ENCODE measurements around the gene CCDC92. TPM values are rescaled to one million over a fixed set of nuclear protein-coding genes. Genes with fewer than 3 reads are reported as not detected.

Gene CCDC92
- polyA plus RNA-seq, 6 donors from 2014 or later = 18.7 to 31.5 (median 23.0) TPM

GRCh38 chr12:124008595-124008994, 36.0 kb upstream of the CCDC92 start:
- Mint-ChIP-seq H3K4me1 (peaks cover 26 to 33% (median 29%) of the 10 kb centered on the region in 3 donors), H3K4me3 (peak overlapping the region in 1 of 8 donors; percentile 70), H3K36me3 (peaks cover 18 to 20% of the 10 kb centered on the region in 2 donors), H3K9me3 (no peaks in the 10 kb centered on the region), H3K27me3 (no peaks in the 10 kb centered on the region), H3K27ac (peak overlapping the region in 3 of 6 donors; percentile 31 to 88 (median 55))
- DNase-seq = no peak
- no peak for ATAC-seq (ENCODE audit: low read depth in 2 of 2)

- DNase-seq = no peak
- H3K4me3 Mint-ChIP-seq = peak overlapping the region in 3 of 8 donors; percentile 11 to 39 (median 35)
These were observed 35.4 kb upstream of the CCDC92 start for GRCh38 chr12:124007826-124008570.

DNA sequence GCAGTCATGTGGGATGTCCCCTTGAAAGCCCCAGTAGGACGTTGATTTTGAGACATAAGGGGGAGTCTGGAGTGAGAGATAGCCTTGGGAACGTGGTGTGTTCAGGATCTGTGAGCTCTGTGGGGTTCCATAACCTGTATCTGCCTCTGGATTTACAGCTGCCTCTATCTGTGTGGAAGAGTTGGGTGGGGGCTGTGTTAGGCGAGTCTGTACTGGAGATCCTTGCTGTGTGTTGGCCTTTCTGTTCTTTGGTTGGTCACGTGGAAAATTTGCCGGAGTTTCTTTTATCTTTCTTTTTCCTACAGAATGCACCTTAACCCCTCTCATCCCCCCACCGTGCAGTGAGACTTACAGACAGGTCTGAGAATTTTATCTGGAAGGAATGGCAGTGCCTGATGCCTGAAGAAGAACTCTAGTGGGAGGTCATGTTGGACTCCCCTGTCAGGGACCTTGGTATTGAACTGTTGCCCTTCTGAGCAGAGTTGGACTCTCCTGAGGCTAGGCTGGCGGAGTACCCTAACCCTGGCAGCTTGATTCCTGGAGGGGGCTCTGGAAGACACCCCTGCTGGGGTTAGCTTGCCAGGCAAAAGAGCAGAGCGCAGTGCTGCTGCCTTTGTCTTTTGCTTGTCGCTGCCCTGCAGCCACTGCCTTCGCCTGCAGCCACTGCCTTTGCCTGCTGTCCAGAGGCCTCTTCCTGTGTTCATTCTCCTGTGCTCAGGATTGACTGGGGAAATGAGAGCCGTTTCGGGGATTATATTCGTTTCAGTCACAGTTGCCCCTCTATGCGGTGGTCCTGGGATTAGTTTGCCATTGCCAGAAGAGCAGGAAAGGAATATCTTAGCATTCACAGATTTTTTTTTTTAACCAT, 34.4 kb upstream of the CCDC92 start:
- H3K27me3 Mint-ChIP-seq = no peaks in the 10 kb centered on the region
- peak overlapping the region; percentile 19 to 86 (median 80) for H3K4me3 Mint-ChIP-seq
- ATAC-seq (ENCODE audit: low read depth in 2 of 2) (no peak), DNase-seq (no peak)
- H3K4me1 Mint-ChIP-seq = peaks cover 26 to 33% (median 29%) of the 10 kb centered on the region in 3 donors
- peaks cover 5 to 12% of the 10 kb centered on the region in 2 donors for H3K36me3 Mint-ChIP-seq
- H3K27ac Mint-ChIP-seq = peak overlapping the region; percentile 42 to 97 (median 88)
- no peaks in the 10 kb centered on the region for H3K9me3 Mint-ChIP-seq

More at GRCh38 chr12:124007826-124008570, 35.4 kb upstream of the CCDC92 start:
- Mint-ChIP-seq H3K36me3 (peaks cover 14 to 18% of the 10 kb centered on the region in 2 donors), H3K9me3 (no peaks in the 10 kb centered on the region), H3K27me3 (no peaks in the 10 kb centered on the region), H3K27ac (peak overlapping the region in 4 of 6 donors; percentile 55 to 78 (median 66)), H3K4me1 (peaks cover 26 to 33% (median 29%) of the 10 kb centered on the region in 3 donors)
- ATAC-seq (ENCODE audit: low read depth in 2 of 2) = no peak

DNA sequence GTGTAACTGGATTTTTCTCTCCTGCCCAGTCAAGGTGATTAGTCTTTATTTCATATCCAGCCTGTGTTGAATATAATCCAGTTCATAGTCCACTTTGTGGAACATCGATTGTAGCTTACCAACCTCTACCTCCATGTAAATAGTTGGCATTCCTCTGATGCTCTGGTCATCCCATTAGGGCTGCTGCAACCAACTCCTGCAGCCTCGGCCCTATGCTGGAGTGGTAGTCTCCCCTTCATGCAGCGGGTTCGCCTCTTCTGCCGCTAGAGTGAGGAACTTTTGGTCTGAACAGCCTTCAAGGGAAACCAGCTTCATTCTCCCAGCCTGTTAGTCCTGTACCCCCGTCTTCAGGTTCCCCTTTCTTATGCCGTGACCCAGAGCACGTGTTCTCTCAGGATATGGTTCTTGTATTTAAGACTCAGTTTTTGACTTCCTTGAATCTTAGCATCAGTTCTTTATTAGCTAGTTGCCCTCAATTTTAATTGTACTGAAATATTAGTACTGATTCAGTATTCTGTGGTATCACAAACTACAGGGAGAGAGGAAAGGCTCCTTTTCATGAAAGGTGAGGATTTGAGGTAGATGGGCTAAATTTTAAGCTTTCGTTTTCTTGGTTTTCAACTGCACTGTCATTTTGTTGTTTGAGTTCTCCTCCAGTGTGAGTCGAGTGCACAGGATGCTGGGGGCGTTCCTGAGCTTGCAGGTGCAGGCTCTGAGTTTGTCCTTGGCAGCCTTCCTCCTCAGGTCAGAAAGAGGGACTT, 33.6 kb upstream of the CCDC92 start:
- H3K4me3 Mint-ChIP-seq = peak overlapping the region; percentile 19 to 86 (median 80)
- peaks cover 26 to 33% (median 29%) of the 10 kb centered on the region in 3 donors for H3K4me1 Mint-ChIP-seq
- no peaks in the 10 kb centered on the region for H3K9me3 Mint-ChIP-seq
- no peaks in the 10 kb centered on the region for H3K27me3 Mint-ChIP-seq
- DNase-seq (peak; percentile 50), ATAC-seq (ENCODE audit: low read depth in 2 of 2) (peak; percentile 95)
- peaks cover 0 to 5% of the 10 kb centered on the region in 2 donors for H3K36me3 Mint-ChIP-seq
- peak overlapping the region; percentile 80 to 97 (median 88) for H3K27ac Mint-ChIP-seq

GRCh38 chr12:124004233-124004875, 31.7 kb upstream of the CCDC92 start:
- ATAC-seq (ENCODE audit: low read depth in 2 of 2) = no peak
- H3K4me1 Mint-ChIP-seq = peaks cover 26 to 33% (median 29%) of the 10 kb centered on the region in 3 donors

DNA sequence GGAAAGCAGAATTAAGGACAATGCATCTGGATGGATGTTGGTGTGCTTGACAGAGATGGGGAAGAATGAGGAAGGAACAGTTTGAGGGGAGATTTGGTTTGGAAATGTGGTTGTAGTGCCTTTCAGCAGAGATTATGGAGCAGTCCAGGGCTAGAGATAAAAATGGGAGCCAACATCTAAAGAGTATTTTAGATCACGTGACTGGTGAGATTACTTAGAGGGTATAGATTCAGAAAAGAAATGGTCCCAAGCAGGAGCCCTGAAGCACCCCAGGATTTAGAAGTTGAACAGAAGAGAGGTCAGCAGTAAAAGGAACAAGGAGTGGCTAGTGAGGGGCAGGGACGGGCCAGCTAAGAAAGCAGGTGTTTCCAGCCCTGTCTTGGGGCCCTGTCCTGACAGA, 30.0 kb upstream of the CCDC92 start:
- Mint-ChIP-seq H3K36me3 (no peaks in the 10 kb centered on the region), H3K27ac (no peak overlapping the region), H3K9me3 (no peaks in the 10 kb centered on the region), H3K4me1 (peaks cover 18 to 22% (median 22%) of the 10 kb centered on the region in 3 donors), H3K27me3 (no peaks in the 10 kb centered on the region), H3K4me3 (no peak overlapping the region)
- DNase-seq (no peak), ATAC-seq (ENCODE audit: low read depth in 2 of 2) (no peak)

More at GRCh38 chr12:124004233-124004875, 31.7 kb upstream of the CCDC92 start:
- Mint-ChIP-seq H3K36me3 (no peaks in the 10 kb centered on the region), H3K27ac (peak overlapping the region in 2 of 6 donors; percentile 60 to 70), H3K4me3 (no peak overlapping the region), H3K27me3 (no peaks in the 10 kb centered on the region), H3K9me3 (no peaks in the 10 kb centered on the region)
- no peak for DNase-seq

- H3K36me3 Mint-ChIP-seq = no peaks in the 10 kb centered on the region
- H3K4me1 Mint-ChIP-seq = peaks cover 15 to 17% (median 16%) of the 10 kb centered on the region in 3 donors
- DNase-seq = no peak
- no peak for ATAC-seq (ENCODE audit: low read depth in 2 of 2)
- H3K27ac Mint-ChIP-seq = no peak overlapping the region
- no peaks in the 10 kb centered on the region for H3K27me3 Mint-ChIP-seq
- H3K4me3 Mint-ChIP-seq = no peak overlapping the region
- no peaks in the 10 kb centered on the region for H3K9me3 Mint-ChIP-seq
These were observed 29.5 kb upstream of the CCDC92 start for GRCh38 chr12:124002021-124002644.

- Mint-ChIP-seq H3K27me3 (no peaks in the 10 kb centered on the region), H3K4me1 (peaks cover 8 to 9% (median 9%) of the 10 kb centered on the region in 3 donors), H3K4me3 (no peak overlapping the region), H3K36me3 (no peaks in the 10 kb centered on the region), H3K27ac (no peak overlapping the region), H3K9me3 (no peaks in the 10 kb centered on the region)
- no peak for ATAC-seq (ENCODE audit: low read depth in 2 of 2)
- DNase-seq = no peak
These were observed 28.7 kb upstream of the CCDC92 start for GRCh38 chr12:124001343-124001742.

DNA sequence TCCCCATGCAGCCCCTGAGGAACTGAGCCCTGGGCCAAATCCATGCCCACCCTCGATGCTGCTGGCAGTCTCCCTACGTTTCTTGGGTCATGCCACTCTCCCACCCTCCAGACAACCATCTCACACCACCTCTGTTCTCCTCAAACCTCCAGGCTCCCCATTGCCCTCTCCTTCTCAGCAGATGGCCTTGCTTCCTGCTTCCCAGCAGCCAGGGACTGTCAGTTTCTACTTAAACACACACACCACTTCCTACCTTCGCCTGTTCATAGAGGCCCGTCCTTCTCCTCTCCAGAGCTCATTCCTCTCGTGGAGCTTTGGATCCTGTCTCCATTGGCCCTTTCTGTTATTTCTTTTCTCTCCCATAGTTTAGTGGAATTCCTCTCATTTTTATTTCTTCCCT, 27.5 kb upstream of the CCDC92 start:
- no peak for ATAC-seq (ENCODE audit: low read depth in 2 of 2)
- Mint-ChIP-seq H3K4me3 (no peak overlapping the region), H3K27ac (no peak overlapping the region)

GRCh38 chr12:123998991-123999359, 26.3 kb upstream of the CCDC92 start:
- Mint-ChIP-seq H3K9me3 (no peaks in the 10 kb centered on the region), H3K27me3 (no peaks in the 10 kb centered on the region), H3K27ac (peak overlapping the region in 2 of 6 donors; percentile 23 to 33), H3K36me3 (no peaks in the 10 kb centered on the region), H3K4me3 (no peak overlapping the region), H3K4me1 (peaks cover 0 to 9% (median 0%) of the 10 kb centered on the region in 3 donors)
- DNase-seq = no peak
- no peak for ATAC-seq (ENCODE audit: low read depth in 2 of 2)

More for the DNA sequence above, 27.5 kb upstream of the CCDC92 start:
- peaks cover 0 to 5% (median 0%) of the 10 kb centered on the region in 3 donors for H3K4me1 Mint-ChIP-seq
- H3K27me3 Mint-ChIP-seq = no peaks in the 10 kb centered on the region
- DNase-seq = no peak
- H3K36me3 Mint-ChIP-seq = no peaks in the 10 kb centered on the region
- H3K9me3 Mint-ChIP-seq = no peaks in the 10 kb centered on the region

GRCh38 chr12:123998344-123998990, 25.8 kb upstream of the CCDC92 start:
- Mint-ChIP-seq H3K9me3 (no peaks in the 10 kb centered on the region), H3K36me3 (no peaks in the 10 kb centered on the region), H3K4me1 (peaks cover 0 to 9% (median 0%) of the 10 kb centered on the region in 3 donors), H3K27ac (peak overlapping the region in 2 of 6 donors; percentile 23 to 36), H3K4me3 (no peak overlapping the region), H3K27me3 (no peaks in the 10 kb centered on the region)
- ATAC-seq (ENCODE audit: low read depth in 2 of 2) (no peak), DNase-seq (no peak)

DNA sequence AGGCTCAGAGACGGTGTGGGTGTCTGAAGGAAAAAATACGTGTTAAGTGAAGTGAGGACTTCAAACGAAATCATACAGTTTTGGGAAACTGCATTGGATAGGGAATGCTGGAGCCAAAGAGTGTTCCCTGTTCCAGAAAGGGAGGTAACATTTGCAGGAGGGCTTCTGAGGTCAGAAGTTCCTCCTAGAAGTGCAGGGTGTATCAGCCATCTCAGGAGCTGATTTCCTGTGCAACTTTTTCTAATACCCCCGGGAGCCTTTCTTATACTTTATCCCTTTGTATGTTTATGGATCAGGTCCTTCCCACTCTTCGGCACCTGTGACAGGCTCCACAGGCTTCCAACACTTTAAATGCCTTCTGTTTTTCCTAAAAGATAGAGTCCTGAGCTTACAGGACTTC, 25.3 kb upstream of the CCDC92 start:
- no peak for ATAC-seq (ENCODE audit: low read depth in 2 of 2)
- DNase-seq = no peak
- H3K4me3 Mint-ChIP-seq = no peak overlapping the region
- no peak overlapping the region for H3K27ac Mint-ChIP-seq
- peaks cover 0 to 9% (median 0%) of the 10 kb centered on the region in 3 donors for H3K4me1 Mint-ChIP-seq
- no peaks in the 10 kb centered on the region for H3K36me3 Mint-ChIP-seq
- H3K9me3 Mint-ChIP-seq = no peaks in the 10 kb centered on the region
- H3K27me3 Mint-ChIP-seq = no peaks in the 10 kb centered on the region

Measured in naive B cell (primary cell).